GM12878 (cell line): ENCODE data around the gene COL11A2. TPM values are rescaled to one million over a fixed set of nuclear protein-coding genes. Genes with fewer than 3 reads are reported as not detected.

Experiments
- ESRRA ChIP-seq: IDR thresholded peaks from 2 replicates; pipeline ENCODE4 v1.6.1; 2012; ENCODE audit warnings: mild to moderate bottlenecking, low read length, improper control_type of control experiment
- FOXK2 ChIP-seq: fragments of 450-650 bp; IDR thresholded peaks from 2 replicates; pipeline ENCODE4 v1.6.1; 2017; ENCODE audit warnings: mild to moderate bottlenecking, moderate library complexity
- IKZF1 ChIP-seq: fragments of 450-650 bp; conservative IDR thresholded peaks from 2 replicates; pipeline ENCODE4 v1.6.1; 2017; ENCODE audit warnings: antibody characterized with exemption, mild to moderate bottlenecking
- IRF4 ChIP-seq: IDR thresholded peaks from 2 replicates; pipeline ENCODE4 v1.6.1; 2011; ENCODE audit warnings: low read depth, low read length
- NFIC ChIP-seq: IDR thresholded peaks from 2 replicates; pipeline ENCODE4 v1.6.1; 2012; ENCODE audit warnings: low read depth, mild to moderate bottlenecking, inconsistent platforms, low read length, moderate library complexity
- SKIL ChIP-seq: fragments of 450-650 bp; IDR thresholded peaks from 2 replicates; pipeline ENCODE4 v1.6.1; 2017; ENCODE audit warnings: mild to moderate bottlenecking, low read depth, inconsistent platforms; ENCODE audit not compliant: poor library complexity, severe bottlenecking
- polyA plus RNA-seq, 11 experiments: library from polyadenylated mRNA; depleted of rRNA in 4 of 11; unstranded in 6 of 11; stranded (reverse) in 5 of 11; fragments of >200 nt; fragmentation: Nextera tagmentation in 4 of 11; fragmentation: Illumina TruSeq in 1 of 11; extraction: Ambion mirVana in 4 of 11; extraction: Trizol in 1 of 11; gene quantifications; 1 replicate in 1 of 11; 2 replicates in 10 of 11; pipeline versions ENCODE4 v1.2.1 to v1.2.3, GENCODE V29; 2011 to 2016; ENCODE audit warnings: inconsistent platforms in 2 of 11, missing spikeins in 2 of 11, low read depth in 1 of 11
- total RNA-seq, 4 experiments: library from RNA; depleted of rRNA in 3 of 4; stranded (reverse); fragments of >200 nt in 3 of 4; fragmentation: Illumina TruSeq in 1 of 4; extraction: Trizol in 1 of 4; gene quantifications; 2 replicates each; pipeline versions ENCODE4 v1.2.1 to v1.2.3, GENCODE V29; 2013 to 2021
- TF ChIP-seq, protein P1 (sequence below): fragments of 450-650 bp; IDR thresholded peaks from 2 replicates; pipeline ENCODE4 v1.6.1; 2018; ENCODE audit warnings: mild to moderate bottlenecking, low read depth, moderate library complexity; ENCODE audit not compliant: partially characterized antibody

COL11A2 gene
- total and polyA plus RNA-seq, 10 of the 15 experiments (the other 5 are each of a cell fraction or from before 2014, with no cell fraction given) = 0.03 to 0.83 (median 0.22) TPM; not detected in 1

- TF ChIP-seq, protein P1, sequence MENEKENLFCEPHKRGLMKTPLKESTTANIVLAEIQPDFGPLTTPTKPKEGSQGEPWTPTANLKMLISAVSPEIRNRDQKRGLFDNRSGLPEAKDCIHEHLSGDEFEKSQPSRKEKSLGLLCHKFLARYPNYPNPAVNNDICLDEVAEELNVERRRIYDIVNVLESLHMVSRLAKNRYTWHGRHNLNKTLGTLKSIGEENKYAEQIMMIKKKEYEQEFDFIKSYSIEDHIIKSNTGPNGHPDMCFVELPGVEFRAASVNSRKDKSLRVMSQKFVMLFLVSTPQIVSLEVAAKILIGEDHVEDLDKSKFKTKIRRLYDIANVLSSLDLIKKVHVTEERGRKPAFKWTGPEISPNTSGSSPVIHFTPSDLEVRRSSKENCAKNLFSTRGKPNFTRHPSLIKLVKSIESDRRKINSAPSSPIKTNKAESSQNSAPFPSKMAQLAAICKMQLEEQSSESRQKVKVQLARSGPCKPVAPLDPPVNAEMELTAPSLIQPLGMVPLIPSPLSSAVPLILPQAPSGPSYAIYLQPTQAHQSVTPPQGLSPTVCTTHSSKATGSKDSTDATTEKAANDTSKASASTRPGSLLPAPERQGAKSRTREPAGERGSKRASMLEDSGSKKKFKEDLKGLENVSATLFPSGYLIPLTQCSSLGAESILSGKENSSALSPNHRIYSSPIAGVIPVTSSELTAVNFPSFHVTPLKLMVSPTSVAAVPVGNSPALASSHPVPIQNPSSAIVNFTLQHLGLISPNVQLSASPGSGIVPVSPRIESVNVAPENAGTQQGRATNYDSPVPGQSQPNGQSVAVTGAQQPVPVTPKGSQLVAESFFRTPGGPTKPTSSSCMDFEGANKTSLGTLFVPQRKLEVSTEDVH = no peak
- TF ChIP-seq SKIL (peak; percentile 23), NFIC (no peak), FOXK2 (no peak), IKZF1 (0 out of 2 replicates have a peak, but pooled peaks have one; percentile 38), ESRRA (no peak), IRF4 (0 out of 2 replicates have a peak, but pooled peaks have one; percentile 10)
Measured at GRCh38 chr6:33147807-33148666, 44.2 kb downstream of the COL11A2 start (continued).
